Osteocyte (in vitro differentiated cells): ENCODE data around the gene ZNF485. TPM values are rescaled to one million over a fixed set of nuclear protein-coding genes. Genes with fewer than 3 reads are reported as not detected.

ENCODE experiments used
- DNase-seq: peaks from one replicate; pipeline ENCODE4 v3.0.0; 2021; ENCODE audit warnings: mixed read lengths; ENCODE audit not compliant: unreplicated experiment; ENCODE audit errors: extremely low spot score
- H3K27ac Mint-ChIP-seq: one replicate; pipeline ENCODE4 v1.8.0; 2021; ENCODE audit warnings: mild to moderate bottlenecking, mixed read lengths; ENCODE audit not compliant: unreplicated experiment
- H3K27me3 Mint-ChIP-seq: one replicate; pipeline ENCODE4 v1.8.0; 2021; ENCODE audit warnings: mixed read lengths; ENCODE audit not compliant: unreplicated experiment
- H3K36me3 Mint-ChIP-seq: one replicate; pipeline ENCODE4 v1.8.0; 2021; ENCODE audit warnings: mixed read lengths; ENCODE audit not compliant: unreplicated experiment
- H3K4me1 Mint-ChIP-seq: one replicate; pipeline ENCODE4 v1.8.0; 2021; ENCODE audit warnings: mixed read lengths; ENCODE audit not compliant: unreplicated experiment
- H3K4me3 Mint-ChIP-seq: one replicate; pipeline ENCODE4 v1.8.0; 2021; ENCODE audit warnings: mild to moderate bottlenecking, moderate library complexity, mixed read lengths; ENCODE audit not compliant: unreplicated experiment
- H3K9me3 Mint-ChIP-seq: one replicate; pipeline ENCODE4 v1.8.0; 2021; ENCODE audit warnings: mixed read lengths; ENCODE audit not compliant: unreplicated experiment
- total RNA-seq: library from RNA; stranded (reverse); gene quantifications from 2 replicates; pipeline ENCODE4 v1.2.1, GENCODE V29; 2021
- TF ChIP-seq, protein P1 (sequence below): fragments of 200-600 bp; sonication (generic); IDR thresholded peaks from 2 replicates; pipeline ENCODE4 v1.5.0; 2021; ENCODE audit warnings: antibody characterized with exemption, mild to moderate bottlenecking, moderate library complexity

The ZNF485 gene
- total RNA-seq, 1 donor from 2014 or later, result 2.4 TPM

DNA sequence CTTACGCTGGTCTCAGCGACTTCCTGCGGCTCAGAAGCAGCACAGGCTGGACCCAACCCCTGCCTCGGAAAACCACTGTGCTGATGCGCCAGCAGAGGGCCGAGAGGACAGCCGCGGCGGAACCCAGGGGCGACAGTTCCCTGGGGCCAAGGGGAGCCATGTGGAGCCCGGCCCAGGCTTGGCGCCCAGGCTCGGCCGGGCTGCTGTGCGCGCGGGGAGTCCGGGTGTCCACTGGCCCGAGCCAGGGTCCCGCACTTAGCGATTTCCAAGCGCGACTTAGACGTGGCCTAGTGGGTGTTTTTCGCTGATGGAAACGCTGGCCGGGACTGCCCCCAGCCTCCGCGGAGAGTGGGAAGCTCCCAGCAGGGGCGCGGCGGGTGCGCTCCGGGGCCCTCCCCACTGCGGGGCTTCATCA, 61.1 kb downstream of the ZNF485 start:
- Mint-ChIP-seq H3K27ac (no peak overlapping the region), H3K4me3 (no peak overlapping the region), H3K4me1 (peaks cover 3% of the 10 kb centered on the region), H3K27me3 (peaks cover 12% of the 10 kb centered on the region), H3K9me3 (no peaks in the 10 kb centered on the region), H3K36me3 (no peaks in the 10 kb centered on the region)
- TF ChIP-seq, protein P1, sequence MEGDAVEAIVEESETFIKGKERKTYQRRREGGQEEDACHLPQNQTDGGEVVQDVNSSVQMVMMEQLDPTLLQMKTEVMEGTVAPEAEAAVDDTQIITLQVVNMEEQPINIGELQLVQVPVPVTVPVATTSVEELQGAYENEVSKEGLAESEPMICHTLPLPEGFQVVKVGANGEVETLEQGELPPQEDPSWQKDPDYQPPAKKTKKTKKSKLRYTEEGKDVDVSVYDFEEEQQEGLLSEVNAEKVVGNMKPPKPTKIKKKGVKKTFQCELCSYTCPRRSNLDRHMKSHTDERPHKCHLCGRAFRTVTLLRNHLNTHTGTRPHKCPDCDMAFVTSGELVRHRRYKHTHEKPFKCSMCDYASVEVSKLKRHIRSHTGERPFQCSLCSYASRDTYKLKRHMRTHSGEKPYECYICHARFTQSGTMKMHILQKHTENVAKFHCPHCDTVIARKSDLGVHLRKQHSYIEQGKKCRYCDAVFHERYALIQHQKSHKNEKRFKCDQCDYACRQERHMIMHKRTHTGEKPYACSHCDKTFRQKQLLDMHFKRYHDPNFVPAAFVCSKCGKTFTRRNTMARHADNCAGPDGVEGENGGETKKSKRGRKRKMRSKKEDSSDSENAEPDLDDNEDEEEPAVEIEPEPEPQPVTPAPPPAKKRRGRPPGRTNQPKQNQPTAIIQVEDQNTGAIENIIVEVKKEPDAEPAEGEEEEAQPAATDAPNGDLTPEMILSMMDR, result no peak
- DNase-seq, result peak; percentile 84

Other genes starting within 250 kb of the ZNF485 start
- not detected in 2 replicates for gene FXYD4, start 234.8 kb upstream of the ZNF485 start, total RNA-seq
- 189 and 200 TPM in 2 replicates for gene HNRNPF, start 197.3 kb upstream of the ZNF485 start, total RNA-seq
- 3.6 and 6.3 TPM in 2 replicates for gene ZNF487, start 169.3 kb upstream of the ZNF485 start, total RNA-seq
- 3.7 and 4.5 TPM in 2 replicates for gene ZNF239, start 31.8 kb upstream of the ZNF485 start, total RNA-seq
- 48.8 and 49.9 TPM in 2 replicates for gene ZNF32, start 42.4 kb downstream of the ZNF485 start, total RNA-seq